ENCODE results near the gene GALNS. TPM values are rescaled to one million over a fixed set of nuclear protein-coding genes. Genes with fewer than 3 reads are reported as not detected.

GALNS gene
- total and polyA plus RNA-seq, 2 experiments from 2014 or later = 9.7 to 18.8 TPM

GRCh38 chr16:88819126-88819525 lies 37.6 kb downstream of the GALNS start:
- Histone ChIP-seq H3K4me2 (no peak overlapping the region), H3K79me2 (replicated peaks; ENCODE audit: insufficient read depth) (no peaks in the 10 kb centered on the region), H3F3A (replicated peaks; ENCODE audit: low read depth) (no peaks in the 10 kb centered on the region), H3K36me3 (ENCODE audit: insufficient read depth) (no peaks in the 10 kb centered on the region), H3K9me2 (ENCODE audit: insufficient read depth) (no peaks in the 10 kb centered on the region), H3K27me3 (ENCODE audit: insufficient read depth) (no peaks in the 10 kb centered on the region), H3K27ac (ENCODE audit: low read depth) (no peak overlapping the region), H4K20me1 (replicated peaks; ENCODE audit: insufficient read depth) (no peaks in the 10 kb centered on the region), H3K4me1 (ENCODE audit: insufficient read depth) (no peaks in the 10 kb centered on the region), H2AFZ (no peak overlapping the region), H3K4me3 (no peak overlapping the region)
- H3K27me3 Mint-ChIP-seq (ENCODE audit: insufficient read depth, low read depth, poor library complexity) = peaks cover 5% of the 10 kb centered on the region
- H3K4me1 Mint-ChIP-seq = 0 out of 3 replicates have a peak, but pooled peaks cover 5% of the 10 kb centered on the region
- peak overlapping the region; percentile 83; the same call in 1 of the 2 replicates for H3K27ac Mint-ChIP-seq
- TF ChIP-seq ZNF462 (CRISPR knock-in tag; IDR thresholded peaks at IDR 0.05) (no peak), CTCF (conservative IDR thresholded peaks at IDR 0.05; ENCODE audit: low read depth in 2 of 2) (no peak), POLR2AphosphoS5 (IDR thresholded peaks at IDR 0.05; ENCODE audit: low read depth) (no peak), JUNB (IDR thresholded peaks at IDR 0.05; ENCODE audit: unreplicated experiment) (no peak), REST (IDR thresholded peaks at IDR 0.05; ENCODE audit: unreplicated experiment) (no peak), CREB1 (CRISPR knock-in tag; IDR thresholded peaks at IDR 0.05; ENCODE audit: low read depth) (no peak), EZH2phosphoT487 (IDR thresholded peaks at IDR 0.05; ENCODE audit: unreplicated experiment) (no peak), EZH2 (IDR thresholded peaks at IDR 0.05; ENCODE audit: low read depth, unreplicated experiment) (no peak), ZNF331 (CRISPR knock-in tag; IDR thresholded peaks at IDR 0.05; ENCODE audit: low read depth) (no peak), STAT1 (IDR thresholded peaks at IDR 0.05; ENCODE audit: unreplicated experiment) (no peak), ETS1 (IDR thresholded peaks at IDR 0.05) (no peak), ZNF114 (CRISPR knock-in tag; IDR thresholded peaks at IDR 0.05) (no peak), NANOG (IDR thresholded peaks at IDR 0.05; ENCODE audit: borderline replicate concordance) (no peak)
- no peaks in the 10 kb centered on the region; the same call in 2 of the 3 replicates for H3K9me3 Mint-ChIP-seq
- ATAC-seq = peak; percentile 5; the same call in 2 of the 3 replicates
- no peak overlapping the region for H3K4me3 Mint-ChIP-seq
- peaks cover 3% of the 10 kb centered on the region; the same call in 2 of the 3 replicates for H3K36me3 Mint-ChIP-seq (ENCODE audit: low read depth)
- no peak for DNase-seq (ENCODE audit: low spot score)

All from GM23338 (cell line).